Activated naive CD4-positive, alpha-beta T cell treated with anti-CD3 and anti-CD28 coated beads, Interleukin-2, amount 50 U/mL, for 24 hours (primary cell): ENCODE data around the gene GALNT2.

Experiments used
- H3K27ac Mint-ChIP-seq: one replicate; pipeline ENCODE4 v1.8.0; 2021; ENCODE audit warnings: mild to moderate bottlenecking, mixed read lengths
- H3K27me3 Mint-ChIP-seq: one replicate; pipeline ENCODE4 v1.8.0; 2021; ENCODE audit warnings: mixed read lengths
- H3K36me3 Mint-ChIP-seq: one replicate; pipeline ENCODE4 v1.8.0; 2021; ENCODE audit warnings: mixed read lengths
- H3K4me1 Mint-ChIP-seq: one replicate; pipeline ENCODE4 v1.8.0; 2021; ENCODE audit warnings: mixed read lengths
- H3K4me3 Mint-ChIP-seq: one replicate; pipeline ENCODE4 v1.8.0; 2021; ENCODE audit warnings: mild to moderate bottlenecking, mixed read lengths
- H3K9me3 Mint-ChIP-seq: one replicate; pipeline ENCODE4 v1.8.0; 2021; ENCODE audit warnings: mixed read lengths

The GALNT2 gene

DNA sequence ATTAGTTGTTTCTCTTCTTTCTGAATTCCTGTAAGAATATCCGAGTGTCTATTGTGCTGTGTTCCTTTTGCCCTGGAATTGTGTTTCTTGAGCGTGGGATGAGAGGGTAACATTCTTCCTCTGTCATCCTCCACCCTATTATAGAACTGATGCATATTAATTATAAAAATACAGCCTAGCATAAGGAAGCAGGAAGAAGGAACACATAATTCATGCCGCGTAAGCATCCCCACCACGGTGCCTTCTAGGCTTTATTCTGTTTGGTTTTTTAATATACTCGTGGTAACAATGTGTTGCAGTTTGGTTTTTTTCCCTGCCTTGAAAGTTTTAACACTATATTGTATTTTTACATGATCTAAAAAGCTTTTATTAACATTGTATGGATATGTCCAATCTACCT lies 65.7 kb downstream of the GALNT2 start:
- Mint-ChIP-seq H3K27ac (peak overlapping the region; percentile 2), H3K4me3 (no peak overlapping the region), H3K9me3 (no peaks in the 10 kb centered on the region), H3K27me3 (no peaks in the 10 kb centered on the region), H3K4me1 (peaks cover 39% of the 10 kb centered on the region), H3K36me3 (peaks cover 2% of the 10 kb centered on the region)

DNA sequence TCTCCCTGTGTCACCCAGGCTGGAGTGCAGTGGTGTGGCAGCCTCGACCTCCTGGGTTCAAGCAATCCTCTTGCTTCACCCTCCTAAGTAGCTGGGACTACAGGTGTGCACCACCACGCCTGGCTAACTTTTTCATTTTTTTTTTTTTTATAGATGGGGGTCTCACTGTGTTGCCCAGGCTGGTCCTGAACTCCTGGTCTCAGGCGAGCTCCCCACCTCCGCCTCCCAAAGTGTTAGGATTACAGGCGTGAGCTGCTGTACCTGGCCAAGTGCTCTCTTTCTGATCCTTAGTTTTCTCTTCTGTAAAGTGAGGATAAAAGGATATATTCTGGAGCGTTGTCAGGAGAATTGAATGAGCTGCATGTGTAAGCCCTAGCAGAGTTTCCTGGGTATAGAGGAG lies 68.7 kb downstream of the GALNT2 start:
- Mint-ChIP-seq H3K27ac (no peak overlapping the region), H3K36me3 (peaks cover 2% of the 10 kb centered on the region), H3K27me3 (no peaks in the 10 kb centered on the region), H3K4me1 (peaks cover 42% of the 10 kb centered on the region), H3K4me3 (no peak overlapping the region), H3K9me3 (no peaks in the 10 kb centered on the region)

DNA sequence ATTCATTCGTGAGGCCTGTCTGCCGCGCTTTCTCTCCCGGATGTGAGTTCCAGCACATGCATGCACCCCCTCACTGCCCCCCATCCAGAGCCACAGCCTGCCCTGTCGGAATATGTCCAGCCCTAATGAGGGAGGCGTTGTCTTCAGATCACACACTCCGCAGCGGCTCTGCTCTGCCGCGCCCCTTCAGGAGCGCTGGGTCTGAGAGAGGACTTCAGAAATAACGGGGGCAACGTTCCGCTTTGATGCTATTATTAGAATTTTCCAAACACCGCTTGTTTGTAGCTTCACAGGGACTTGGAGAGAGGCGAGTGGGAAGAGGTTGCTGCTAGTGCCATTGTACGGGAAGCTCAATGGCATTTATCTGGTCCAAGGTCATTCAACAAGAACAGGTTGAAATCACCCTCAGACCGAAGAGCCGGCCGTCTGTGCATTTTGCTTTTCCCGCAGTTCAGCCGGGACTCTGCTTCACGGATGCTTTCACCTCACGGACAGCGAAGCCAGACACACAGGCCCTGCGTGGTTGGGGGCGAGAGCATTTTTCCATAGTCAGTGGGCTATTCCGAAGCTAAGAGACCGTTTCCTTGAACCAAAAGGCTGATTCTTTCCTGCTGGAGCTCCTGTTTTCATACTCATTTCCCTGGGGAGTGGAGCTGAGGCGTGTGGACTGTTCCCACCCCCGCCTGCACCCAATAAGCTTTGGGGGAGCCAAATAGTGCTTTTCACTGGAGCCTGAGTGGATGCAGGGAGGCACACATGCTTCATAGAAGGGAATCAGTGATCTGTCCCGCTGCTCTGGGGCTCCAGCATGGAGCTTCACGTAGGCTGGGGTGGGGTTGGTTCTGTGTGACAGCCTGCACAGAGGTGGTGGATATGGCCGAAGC lies 69.7 kb downstream of the GALNT2 start:
- no peak overlapping the region for H3K27ac Mint-ChIP-seq
- peaks cover 2% of the 10 kb centered on the region for H3K36me3 Mint-ChIP-seq
- H3K4me1 Mint-ChIP-seq = peaks cover 50% of the 10 kb centered on the region
- H3K4me3 Mint-ChIP-seq = no peak overlapping the region
- H3K27me3 Mint-ChIP-seq = no peaks in the 10 kb centered on the region
- H3K9me3 Mint-ChIP-seq = no peaks in the 10 kb centered on the region

DNA sequence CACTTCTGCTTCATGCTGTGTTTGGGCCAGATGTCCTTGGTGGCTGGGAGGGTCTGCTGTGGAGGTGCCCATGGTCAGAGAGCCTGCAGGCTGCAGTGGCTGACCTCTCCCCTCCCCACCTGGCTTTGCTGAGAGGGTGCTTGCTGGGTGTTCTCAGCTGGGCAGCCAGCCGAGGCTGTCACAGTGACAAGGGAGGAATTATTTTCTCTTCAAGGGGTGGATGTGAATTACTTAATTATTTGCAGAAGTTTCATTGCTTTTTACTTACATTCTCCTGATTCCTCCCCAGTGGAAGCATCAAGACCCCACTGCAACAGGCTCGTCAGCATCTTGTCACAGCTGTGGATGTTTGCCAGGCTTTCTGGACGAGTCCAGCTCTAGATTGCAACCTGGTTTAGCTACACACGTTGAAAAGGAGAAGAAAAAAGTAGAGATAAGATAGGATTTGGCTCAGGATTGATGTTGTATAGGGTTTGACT lies 70.3 kb downstream of the GALNT2 start:
- no peaks in the 10 kb centered on the region for H3K27me3 Mint-ChIP-seq
- no peaks in the 10 kb centered on the region for H3K9me3 Mint-ChIP-seq
- peak overlapping the region; percentile 74 for H3K27ac Mint-ChIP-seq

DNA sequence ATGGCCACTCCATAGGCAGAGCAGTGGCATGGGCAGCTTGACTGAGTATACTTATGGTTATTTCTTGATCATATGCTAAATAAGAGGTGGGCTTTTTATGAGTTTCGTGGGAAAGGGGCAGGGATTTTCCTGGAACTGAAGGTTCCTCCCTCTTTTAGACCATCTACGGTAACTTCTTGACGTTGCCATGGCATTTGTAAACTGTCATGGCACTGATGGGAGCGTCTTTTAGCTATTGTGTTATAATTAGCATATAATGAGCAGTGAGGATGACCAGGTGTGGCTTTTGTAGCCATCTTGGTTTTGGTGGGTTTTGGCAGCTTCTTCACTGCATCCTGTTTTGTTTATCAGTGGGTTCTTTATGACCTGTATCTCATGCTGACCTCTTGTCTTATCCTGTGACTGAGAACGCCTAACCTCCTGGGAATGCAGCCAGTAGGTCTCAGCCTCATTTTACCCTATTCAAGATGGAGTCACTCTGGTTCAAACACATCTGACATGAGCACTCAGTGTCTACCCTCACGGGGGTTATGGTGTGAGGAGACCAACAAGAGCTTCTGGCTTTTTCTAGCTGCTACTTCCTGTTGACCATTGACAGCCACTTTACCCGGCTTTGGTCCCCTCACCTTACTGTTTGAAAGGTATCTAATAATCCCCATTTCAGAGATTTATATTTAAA lies 71.7 kb downstream of the GALNT2 start:
- H3K36me3 Mint-ChIP-seq = peaks cover 2% of the 10 kb centered on the region
- no peaks in the 10 kb centered on the region for H3K9me3 Mint-ChIP-seq
- H3K27me3 Mint-ChIP-seq = no peaks in the 10 kb centered on the region
- H3K27ac Mint-ChIP-seq = no peak overlapping the region
- H3K4me1 Mint-ChIP-seq = peaks cover 49% of the 10 kb centered on the region
- H3K4me3 Mint-ChIP-seq = no peak overlapping the region

More for the DNA sequence above, 70.3 kb downstream of the GALNT2 start:
- peaks cover 2% of the 10 kb centered on the region for H3K36me3 Mint-ChIP-seq
- H3K4me1 Mint-ChIP-seq = peaks cover 45% of the 10 kb centered on the region
- H3K4me3 Mint-ChIP-seq = no peak overlapping the region

DNA sequence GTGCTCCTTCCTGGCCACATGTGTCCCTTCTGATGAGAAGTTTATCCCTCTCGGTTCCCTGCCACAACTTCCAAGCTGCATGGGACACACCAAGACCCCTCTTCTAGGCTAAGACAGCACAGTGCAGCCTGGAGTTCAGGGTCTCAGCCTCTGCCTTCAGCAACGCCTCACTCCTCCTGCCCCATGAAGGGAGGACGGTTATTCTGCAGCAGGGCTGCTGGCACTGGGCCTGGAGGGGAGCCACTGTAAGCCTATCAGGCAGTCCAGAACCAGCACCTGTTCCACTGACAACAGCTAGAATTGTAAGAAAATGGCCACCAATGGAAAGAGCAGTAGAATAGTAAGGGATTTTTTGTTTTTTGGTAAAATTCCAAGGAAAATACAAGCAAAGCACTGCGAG lies 72.3 kb downstream of the GALNT2 start:
- H3K36me3 Mint-ChIP-seq = peaks cover 2% of the 10 kb centered on the region
- H3K9me3 Mint-ChIP-seq = no peaks in the 10 kb centered on the region
- no peaks in the 10 kb centered on the region for H3K27me3 Mint-ChIP-seq
- H3K4me3 Mint-ChIP-seq = no peak overlapping the region
- no peak overlapping the region for H3K27ac Mint-ChIP-seq
- H3K4me1 Mint-ChIP-seq = peaks cover 55% of the 10 kb centered on the region

DNA sequence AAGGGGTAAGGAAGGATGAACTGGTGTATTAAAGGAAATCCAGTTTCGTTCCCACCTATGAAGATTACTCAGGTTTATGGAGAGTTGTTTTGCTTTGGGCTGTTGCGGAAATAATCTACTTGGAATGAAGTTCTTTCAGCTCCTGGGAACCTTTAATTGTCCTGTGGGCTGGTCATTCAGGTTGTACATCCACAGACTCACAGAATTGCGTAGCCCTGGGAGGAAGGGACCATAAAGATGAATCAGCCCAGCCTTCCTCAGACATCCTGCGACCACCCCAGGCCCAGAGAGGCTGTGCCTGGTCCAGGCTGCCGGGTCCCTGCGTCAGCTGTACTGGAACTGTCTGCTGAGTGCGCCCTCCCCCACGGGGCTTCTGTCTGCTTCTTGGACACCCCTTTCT lies 72.7 kb downstream of the GALNT2 start:
- no peaks in the 10 kb centered on the region for H3K27me3 Mint-ChIP-seq
- no peaks in the 10 kb centered on the region for H3K9me3 Mint-ChIP-seq
- peaks cover 55% of the 10 kb centered on the region for H3K4me1 Mint-ChIP-seq
- H3K36me3 Mint-ChIP-seq = peaks cover 2% of the 10 kb centered on the region
- no peak overlapping the region for H3K4me3 Mint-ChIP-seq
- H3K27ac Mint-ChIP-seq = no peak overlapping the region

DNA sequence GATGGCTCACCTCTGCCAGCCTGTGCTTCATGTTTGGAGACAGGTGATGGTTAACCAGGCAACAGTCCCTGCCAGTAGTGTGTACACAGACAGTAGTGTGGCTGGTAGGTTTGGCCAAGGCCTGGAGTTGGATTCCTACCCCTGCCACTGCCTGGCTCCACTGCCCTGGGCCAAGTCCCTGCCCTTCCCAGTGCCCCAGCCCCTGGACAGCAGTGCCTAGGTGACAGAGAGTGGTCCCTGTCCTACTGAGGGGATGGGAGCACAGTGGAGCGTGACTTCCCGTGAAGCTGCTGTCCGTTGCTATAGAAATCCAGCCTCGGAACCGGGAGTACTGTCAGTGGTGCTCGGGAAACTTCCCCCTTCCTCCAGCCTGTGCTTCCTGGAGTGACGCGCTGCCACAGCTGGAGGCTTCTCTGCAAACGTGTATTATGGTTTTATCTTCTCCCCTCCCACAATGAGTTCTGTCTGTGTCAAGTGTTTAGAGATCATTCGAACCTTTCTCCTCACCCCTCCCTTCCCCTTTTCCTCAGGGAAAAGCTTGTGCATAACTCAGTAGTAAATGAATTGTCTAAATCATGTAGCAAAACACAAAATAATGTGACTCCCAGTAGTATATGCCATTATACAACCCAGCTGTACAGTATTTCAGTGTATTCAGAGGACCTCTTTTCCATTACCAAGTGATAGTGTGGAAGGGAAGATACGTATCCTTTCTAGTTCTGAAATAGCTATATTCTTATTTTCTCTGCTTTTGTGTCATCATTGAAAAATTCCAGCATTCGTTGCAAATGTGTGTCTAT lies 73.4 kb downstream of the GALNT2 start:
- Mint-ChIP-seq H3K4me1 (peaks cover 58% of the 10 kb centered on the region), H3K27ac (no peak overlapping the region), H3K27me3 (no peaks in the 10 kb centered on the region), H3K36me3 (peaks cover 2% of the 10 kb centered on the region), H3K9me3 (no peaks in the 10 kb centered on the region), H3K4me3 (no peak overlapping the region)

DNA sequence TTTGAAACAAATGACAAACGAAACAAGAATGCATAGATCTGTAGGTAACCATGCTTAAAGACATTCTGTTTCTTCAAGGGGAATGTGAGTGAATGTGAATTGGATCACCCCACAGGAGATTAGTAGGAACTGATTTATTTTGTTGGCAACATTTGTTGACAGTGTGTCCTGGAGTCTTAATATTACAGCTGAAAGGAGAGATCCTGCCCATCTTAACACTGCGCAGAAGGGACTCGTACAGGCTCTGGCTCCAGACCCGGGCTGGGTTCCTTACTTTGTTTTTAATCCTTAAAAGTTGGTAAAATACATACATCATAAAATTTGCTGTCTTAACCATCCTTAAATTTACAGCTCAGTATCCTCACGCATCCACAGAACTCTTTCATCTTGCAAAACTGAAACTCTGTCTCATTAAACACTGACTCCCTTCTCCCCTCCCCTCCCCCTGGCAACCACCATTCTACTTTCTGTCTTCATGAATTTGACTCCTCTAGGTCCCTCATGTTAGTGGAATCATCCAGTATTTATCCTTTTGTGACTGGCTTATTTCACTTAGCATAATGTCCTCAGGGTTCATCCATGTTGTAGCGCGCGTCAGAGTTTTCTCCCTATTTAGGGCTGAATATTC lies 74.1 kb downstream of the GALNT2 start:
- peaks cover 2% of the 10 kb centered on the region for H3K36me3 Mint-ChIP-seq
- H3K4me3 Mint-ChIP-seq = no peak overlapping the region
- peaks cover 60% of the 10 kb centered on the region for H3K4me1 Mint-ChIP-seq
- H3K27ac Mint-ChIP-seq = no peak overlapping the region
- H3K9me3 Mint-ChIP-seq = no peaks in the 10 kb centered on the region
- no peaks in the 10 kb centered on the region for H3K27me3 Mint-ChIP-seq

DNA sequence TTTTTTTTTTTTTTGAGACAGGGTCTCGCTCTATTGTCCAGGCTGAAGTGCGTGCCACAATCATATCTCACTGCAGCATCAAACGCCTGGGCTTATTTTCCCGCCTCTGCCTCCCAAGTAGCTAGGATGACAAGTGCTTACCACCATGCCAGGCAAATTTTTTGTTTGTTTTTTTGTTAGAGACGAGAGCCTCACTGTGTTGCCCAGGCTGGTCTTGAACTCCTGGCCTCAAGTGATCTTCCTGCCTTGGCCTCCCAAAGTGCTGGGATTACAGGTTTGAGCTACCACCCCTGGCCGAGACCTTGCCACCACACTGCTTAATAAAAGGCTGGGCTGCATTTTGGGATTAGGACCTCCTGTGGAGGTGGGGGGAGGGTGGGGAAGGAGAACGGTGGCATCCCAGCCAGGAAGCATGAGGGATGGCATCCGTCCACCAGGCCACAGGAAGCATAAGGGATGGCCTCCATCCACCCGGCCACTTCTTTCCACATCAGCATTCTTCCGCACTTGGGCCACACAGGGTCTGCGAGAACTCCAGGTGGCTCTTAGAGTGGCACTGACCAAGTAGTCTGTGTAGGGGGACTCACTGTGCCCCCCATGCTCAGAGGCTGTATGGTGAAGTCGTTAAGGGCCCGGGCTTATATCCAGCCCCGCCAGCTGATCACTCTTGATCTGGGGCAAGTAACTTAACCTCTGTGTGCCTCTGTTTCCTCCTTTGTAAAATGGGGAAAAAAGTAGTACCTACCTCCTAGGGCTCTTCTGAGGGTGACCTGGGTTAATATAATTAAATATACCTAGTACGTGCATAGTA lies 75.0 kb downstream of the GALNT2 start:
- Mint-ChIP-seq H3K4me3 (no peak overlapping the region), H3K27ac (no peak overlapping the region), H3K27me3 (no peaks in the 10 kb centered on the region), H3K9me3 (no peaks in the 10 kb centered on the region), H3K36me3 (peaks cover 2% of the 10 kb centered on the region), H3K4me1 (peaks cover 69% of the 10 kb centered on the region)

DNA sequence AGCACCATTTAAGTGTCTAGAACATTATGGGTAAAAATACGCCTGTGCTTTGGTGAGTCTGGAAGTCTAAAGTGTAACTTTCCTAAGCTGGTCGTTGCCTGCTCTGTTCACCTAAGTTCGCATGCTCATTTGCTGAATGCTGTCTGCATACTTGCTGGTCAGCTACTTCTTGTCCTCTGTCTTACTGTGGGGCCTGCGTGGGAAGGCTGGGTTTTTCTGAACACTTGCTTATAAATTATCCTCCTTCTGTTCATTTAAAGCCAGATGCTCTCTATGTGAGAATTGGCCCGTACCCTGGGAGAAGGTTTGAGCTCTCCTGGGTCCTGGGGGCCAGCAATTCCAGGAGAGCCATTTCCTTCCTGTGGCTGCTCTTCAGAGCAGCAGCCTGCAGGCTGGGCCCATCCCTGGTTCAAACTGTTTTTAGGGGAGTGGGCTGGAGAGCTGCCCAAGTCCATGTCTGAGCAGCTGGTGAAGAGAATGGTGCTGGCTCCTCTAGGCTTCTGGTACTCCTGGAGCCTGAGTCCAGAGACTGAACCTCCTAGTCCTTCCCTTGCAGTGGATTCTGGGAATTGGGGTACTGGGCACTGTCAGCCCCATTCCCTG lies 75.7 kb downstream of the GALNT2 start:
- Mint-ChIP-seq H3K4me3 (no peak overlapping the region), H3K27me3 (no peaks in the 10 kb centered on the region), H3K4me1 (peaks cover 73% of the 10 kb centered on the region), H3K9me3 (no peaks in the 10 kb centered on the region), H3K36me3 (peaks cover 1% of the 10 kb centered on the region), H3K27ac (peak overlapping the region; percentile 30)

DNA sequence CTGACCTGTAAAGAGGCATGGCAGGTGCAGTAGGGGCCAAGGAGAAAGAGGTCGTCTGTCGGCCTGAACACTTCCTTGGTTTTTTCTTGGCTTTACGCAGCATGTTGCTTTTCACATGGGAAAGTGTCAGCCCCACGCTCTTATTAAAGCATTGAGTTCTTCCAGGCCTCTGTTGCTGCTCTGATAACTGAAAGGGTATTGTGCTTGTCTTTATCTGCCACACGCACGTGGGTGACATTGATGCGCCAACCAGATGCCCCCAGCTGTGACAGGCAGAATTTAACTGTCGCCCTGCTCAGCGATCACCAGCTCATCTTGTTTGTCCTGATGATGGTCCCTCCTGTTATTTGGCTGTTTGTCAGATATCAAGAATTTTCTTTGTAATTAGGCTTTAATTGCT lies 76.5 kb downstream of the GALNT2 start:
- Mint-ChIP-seq H3K4me3 (no peak overlapping the region), H3K27ac (no peak overlapping the region), H3K4me1 (peaks cover 76% of the 10 kb centered on the region), H3K36me3 (no peaks in the 10 kb centered on the region), H3K27me3 (no peaks in the 10 kb centered on the region), H3K9me3 (no peaks in the 10 kb centered on the region)

DNA sequence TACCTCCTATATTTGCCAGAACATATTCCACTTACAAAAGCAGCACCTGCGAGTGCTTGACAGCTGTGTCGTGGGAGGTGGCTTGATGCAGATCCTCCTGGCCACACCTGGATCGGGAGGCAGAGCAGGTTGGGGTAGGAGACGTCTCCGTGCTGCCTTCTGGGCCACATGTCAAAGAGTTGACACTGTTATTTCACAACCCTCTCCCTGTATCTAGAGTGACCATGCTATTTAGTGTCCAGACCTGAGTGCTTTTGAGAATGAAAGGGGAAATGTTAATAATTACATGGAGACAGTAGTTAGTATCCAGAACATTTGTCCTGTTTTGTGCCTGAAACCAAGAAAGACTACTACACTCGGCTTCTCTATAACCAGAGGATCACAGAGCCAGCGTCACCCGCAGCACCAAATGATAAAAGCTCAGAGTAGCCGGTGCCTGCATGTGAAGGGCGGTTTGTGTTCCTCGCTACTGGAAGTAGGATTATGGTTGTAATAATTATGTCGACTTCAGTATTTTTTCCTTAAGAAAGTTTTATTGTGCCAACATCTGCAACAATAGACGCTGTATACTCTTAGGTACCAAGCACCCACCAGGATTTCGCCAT lies 77.1 kb downstream of the GALNT2 start:
- no peaks in the 10 kb centered on the region for H3K36me3 Mint-ChIP-seq
- peaks cover 81% of the 10 kb centered on the region for H3K4me1 Mint-ChIP-seq
- H3K4me3 Mint-ChIP-seq = no peak overlapping the region
- H3K9me3 Mint-ChIP-seq = no peaks in the 10 kb centered on the region
- H3K27ac Mint-ChIP-seq = no peak overlapping the region
- H3K27me3 Mint-ChIP-seq = no peaks in the 10 kb centered on the region
